Measurements from ENCODE around the gene RNF44. TPM values are rescaled to one million over a fixed set of nuclear protein-coding genes. Genes with fewer than 3 reads are reported as not detected.
A peak's percentile ranks its signal among the peaks of the same experiment; 100 is the strongest.

The RNF44 gene
- total RNA-seq, 2 donors from 2014 or later = 228 to 288 TPM

DNA sequence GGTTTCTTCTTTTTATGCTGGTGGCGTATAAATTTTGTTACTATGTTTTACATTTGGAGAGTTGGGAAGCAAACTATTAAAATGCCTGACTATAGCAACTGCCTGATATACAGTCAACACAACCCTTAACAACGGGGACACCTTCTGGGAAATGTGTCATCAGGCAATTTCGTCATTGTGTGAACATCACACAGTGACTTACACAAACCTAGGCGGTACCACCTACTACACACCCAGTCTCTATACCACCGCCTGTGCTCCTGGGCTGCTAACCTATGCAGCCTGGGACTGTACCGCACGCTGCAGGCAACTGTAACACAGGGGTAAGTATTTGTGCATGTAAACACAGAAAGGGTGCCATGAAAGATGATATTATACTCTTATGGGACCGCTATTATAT is 10.6 kb upstream of the RNF44 start:
- DNase-seq = no peak
- peaks cover 24% of the 10 kb centered on the region for H3K4me1 Mint-ChIP-seq
- no peaks in the 10 kb centered on the region for H3K36me3 Mint-ChIP-seq (ENCODE audit: low read depth)
- no peak overlapping the region for H3K4me3 Mint-ChIP-seq
- H3K27ac Mint-ChIP-seq = peak overlapping the region; percentile 95
- H3K9me3 ChIP-seq (ENCODE audit: control insufficient read depth, low read length, poor library complexity, severe bottlenecking) = no peaks in the 10 kb centered on the region
- no peaks in the 10 kb centered on the region for H3K27me3 Mint-ChIP-seq
- peak; percentile 45 for ATAC-seq

DNA sequence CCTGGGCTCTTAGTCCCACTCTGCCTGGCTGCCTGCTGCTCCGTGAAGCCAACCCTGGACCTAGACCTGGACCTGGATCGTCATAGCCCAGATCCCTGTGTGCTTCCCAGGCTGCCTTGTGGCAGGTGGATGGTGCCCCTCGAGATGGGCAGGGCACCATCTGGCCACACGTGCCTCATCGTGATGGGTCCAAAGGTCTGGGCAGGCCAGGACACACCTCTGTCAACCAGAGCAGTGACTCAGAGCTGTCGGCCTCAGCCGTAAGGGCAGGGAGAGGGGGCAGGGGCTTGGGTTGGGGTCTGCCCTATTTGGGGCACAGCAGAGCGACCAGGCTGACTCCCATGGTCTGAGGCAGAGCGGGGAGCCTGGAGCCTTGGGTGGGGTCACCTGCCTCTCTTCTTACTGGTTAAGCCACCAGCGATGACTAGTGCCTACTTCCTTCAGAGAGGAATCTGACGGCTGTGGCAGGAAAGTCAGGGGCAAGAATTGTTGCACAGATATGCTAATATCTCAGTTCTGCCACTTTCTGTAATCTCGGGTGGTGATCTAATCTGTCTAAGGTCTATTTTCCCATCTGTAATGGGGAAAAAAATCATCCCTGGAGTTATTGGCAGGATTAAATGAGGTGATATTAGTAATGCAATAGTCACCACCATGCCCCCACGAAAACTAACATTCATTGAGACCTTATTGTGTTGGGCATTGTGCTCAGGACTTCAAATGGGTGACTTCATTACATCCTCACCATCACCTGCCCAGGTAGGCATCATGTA is 8.7 kb upstream of the RNF44 start:
- no peak for ATAC-seq
- DNase-seq = no peak
- no peaks in the 10 kb centered on the region for H3K36me3 Mint-ChIP-seq (ENCODE audit: low read depth)
- no peaks in the 10 kb centered on the region for H3K9me3 ChIP-seq (ENCODE audit: control insufficient read depth, low read length, poor library complexity, severe bottlenecking)
- H3K27me3 Mint-ChIP-seq = no peaks in the 10 kb centered on the region
- peak overlapping the region; percentile 95 for H3K27ac Mint-ChIP-seq
- H3K4me1 Mint-ChIP-seq = peaks cover 30% of the 10 kb centered on the region
- no peak overlapping the region for H3K4me3 Mint-ChIP-seq

DNA sequence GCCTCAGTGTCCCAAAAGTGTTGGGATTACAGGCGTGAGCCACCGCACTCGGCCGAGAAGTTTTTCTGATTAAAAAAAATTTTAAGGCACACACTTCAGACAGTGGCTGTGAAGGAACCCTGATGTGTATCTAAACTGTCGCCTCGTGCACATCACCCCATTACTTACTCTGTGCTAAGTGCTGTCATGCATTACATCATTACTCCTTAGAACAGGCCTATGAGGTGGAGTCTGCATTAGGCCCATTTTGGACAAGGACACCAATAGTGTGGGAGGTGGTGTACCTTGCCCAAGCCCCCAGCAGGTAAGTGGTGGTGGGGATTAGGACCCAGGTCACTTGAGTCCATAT is 8.2 kb upstream of the RNF44 start:
- ATAC-seq = no peak
- peaks cover 32% of the 10 kb centered on the region for H3K4me1 Mint-ChIP-seq
- no peaks in the 10 kb centered on the region for H3K36me3 Mint-ChIP-seq (ENCODE audit: low read depth)
- no peak for DNase-seq
- no peaks in the 10 kb centered on the region for H3K9me3 ChIP-seq (ENCODE audit: control insufficient read depth, low read length, poor library complexity, severe bottlenecking)
- no peaks in the 10 kb centered on the region for H3K27me3 Mint-ChIP-seq
- no peak overlapping the region for H3K4me3 Mint-ChIP-seq
- peak overlapping the region; percentile 95 for H3K27ac Mint-ChIP-seq

DNA sequence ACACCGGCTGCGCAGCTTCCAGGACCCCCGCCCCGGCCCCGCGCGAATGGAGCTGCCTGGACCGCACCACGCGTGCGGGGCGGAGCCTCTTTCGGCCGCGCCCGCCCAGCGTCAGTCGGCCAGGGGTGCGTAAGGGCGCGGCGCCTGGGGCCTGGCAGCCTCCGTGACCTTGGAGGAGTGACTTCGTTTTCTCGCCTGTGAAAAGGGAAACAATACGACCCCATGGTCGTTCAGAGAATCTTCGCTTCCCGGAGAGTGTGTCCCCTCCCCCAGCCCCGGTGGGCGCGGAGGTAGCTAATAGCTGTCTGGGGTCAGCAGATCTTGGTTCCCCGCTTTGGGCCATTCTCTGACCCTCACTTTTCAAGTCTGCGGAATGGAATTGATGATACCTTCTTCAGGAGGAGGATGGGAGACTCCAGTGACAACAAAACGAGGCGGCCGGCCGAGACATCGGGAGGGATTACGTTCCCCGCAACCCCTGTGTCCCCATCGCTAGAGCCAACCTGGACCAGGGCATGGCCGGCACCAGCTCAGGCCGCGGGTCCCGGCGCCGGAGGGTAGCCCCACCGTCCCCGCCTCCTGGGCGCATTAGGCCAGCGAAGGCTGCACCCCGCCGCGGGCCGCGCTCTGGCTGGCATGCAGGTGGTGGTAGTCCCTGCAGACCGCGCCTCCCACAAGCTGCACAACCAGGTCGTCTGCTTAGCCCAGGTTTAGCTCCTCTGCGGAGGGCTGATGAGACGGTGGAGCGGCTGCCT is 6.4 kb upstream of the RNF44 start:
- H3K9me3 ChIP-seq (ENCODE audit: control insufficient read depth, low read length, poor library complexity, severe bottlenecking) = no peaks in the 10 kb centered on the region
- ATAC-seq (peak; percentile 77), DNase-seq (peak; percentile 57 to 67 (median 66))
- Mint-ChIP-seq H3K4me1 (peaks cover 41% of the 10 kb centered on the region), H3K27me3 (no peaks in the 10 kb centered on the region), H3K4me3 (peak overlapping the region; percentile 92), H3K36me3 (ENCODE audit: low read depth) (no peaks in the 10 kb centered on the region), H3K27ac (peak overlapping the region; percentile 95)

DNA sequence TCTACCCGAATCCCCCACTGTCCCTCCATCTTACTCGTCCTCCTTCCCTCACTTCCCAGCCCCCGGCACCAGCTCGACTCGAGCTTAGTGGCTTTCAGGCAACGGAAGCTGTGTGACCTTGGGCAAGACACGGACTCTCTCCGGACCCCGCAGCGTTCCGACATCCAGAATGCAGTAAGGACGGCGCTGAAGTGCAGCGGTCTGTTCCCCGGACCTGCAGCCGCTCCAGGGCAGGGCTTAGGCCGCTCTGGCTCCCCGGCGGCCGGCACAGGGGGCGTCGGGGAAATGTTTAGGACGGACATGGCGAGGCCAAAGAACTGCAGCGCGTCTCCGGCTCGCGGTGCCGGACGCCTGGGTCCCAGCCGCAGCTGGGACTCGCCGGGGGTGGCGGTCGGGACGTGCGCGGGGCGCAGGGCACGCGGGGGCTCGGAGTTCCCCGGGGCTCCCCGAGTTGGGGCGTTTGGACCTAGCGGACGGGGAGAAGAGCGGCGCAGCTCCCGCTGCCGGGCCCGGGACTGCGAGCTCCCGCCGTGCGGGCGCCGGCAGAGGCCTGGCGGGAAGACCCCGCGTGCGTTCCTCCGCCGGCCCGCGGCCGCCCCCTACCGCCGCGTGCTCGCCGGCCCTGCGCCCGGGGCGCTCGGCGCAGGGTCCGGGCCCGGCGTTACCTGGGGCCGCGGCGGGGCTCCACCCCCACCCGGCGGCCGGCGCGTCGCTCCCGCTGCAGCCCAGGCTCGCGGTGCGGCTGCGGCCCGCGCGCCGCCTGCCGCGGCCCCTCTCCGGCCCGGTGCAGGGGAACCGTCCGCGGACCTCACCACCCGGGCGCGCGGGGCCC is 5.6 kb upstream of the RNF44 start:
- DNase-seq (peak; percentile 27 to 48 (median 44)), ATAC-seq (peak; percentile 35)
- peaks cover 47% of the 10 kb centered on the region for H3K4me1 Mint-ChIP-seq

DNA sequence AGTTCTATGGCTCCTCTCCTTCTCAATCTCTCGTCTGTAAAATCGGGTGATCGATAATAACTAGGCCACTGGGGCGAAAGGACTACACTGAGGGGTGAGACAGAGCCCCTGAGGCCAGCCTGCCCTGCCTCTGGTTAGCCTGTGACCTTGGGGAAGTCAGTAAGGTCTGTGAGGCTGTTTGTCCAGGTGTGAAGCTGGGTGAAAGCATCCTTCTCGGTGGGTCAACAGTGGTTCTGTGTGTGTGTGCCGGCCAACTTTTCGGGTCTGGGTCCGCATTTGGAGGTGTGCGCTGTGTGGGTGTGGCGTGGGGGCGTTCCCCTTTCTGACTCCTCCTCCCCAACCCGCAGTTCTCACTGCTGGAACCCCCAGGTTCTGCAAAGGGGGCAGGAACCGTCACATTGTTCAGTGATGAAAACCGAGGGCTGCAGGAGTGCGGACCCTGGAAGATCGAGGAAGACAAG is 5.0 kb upstream of the RNF44 start:
- no peaks in the 10 kb centered on the region for H3K36me3 Mint-ChIP-seq (ENCODE audit: low read depth)
- DNase-seq (peak; percentile 45 to 62 (median 58)), ATAC-seq (no peak)
- peaks cover 47% of the 10 kb centered on the region for H3K4me1 Mint-ChIP-seq
- H3K9me3 ChIP-seq (ENCODE audit: control insufficient read depth, low read length, poor library complexity, severe bottlenecking) = no peaks in the 10 kb centered on the region
- peak overlapping the region; percentile 92 for H3K4me3 Mint-ChIP-seq
- H3K27ac Mint-ChIP-seq = peak overlapping the region; percentile 97
- no peaks in the 10 kb centered on the region for H3K27me3 Mint-ChIP-seq

More for the DNA sequence above, 5.6 kb upstream of the RNF44 start:
- peak overlapping the region; percentile 92 for H3K4me3 Mint-ChIP-seq
- peak overlapping the region; percentile 97 for H3K27ac Mint-ChIP-seq
- H3K36me3 Mint-ChIP-seq (ENCODE audit: low read depth) = no peaks in the 10 kb centered on the region
- no peaks in the 10 kb centered on the region for H3K9me3 ChIP-seq (ENCODE audit: control insufficient read depth, low read length, poor library complexity, severe bottlenecking)
- H3K27me3 Mint-ChIP-seq = no peaks in the 10 kb centered on the region

DNA sequence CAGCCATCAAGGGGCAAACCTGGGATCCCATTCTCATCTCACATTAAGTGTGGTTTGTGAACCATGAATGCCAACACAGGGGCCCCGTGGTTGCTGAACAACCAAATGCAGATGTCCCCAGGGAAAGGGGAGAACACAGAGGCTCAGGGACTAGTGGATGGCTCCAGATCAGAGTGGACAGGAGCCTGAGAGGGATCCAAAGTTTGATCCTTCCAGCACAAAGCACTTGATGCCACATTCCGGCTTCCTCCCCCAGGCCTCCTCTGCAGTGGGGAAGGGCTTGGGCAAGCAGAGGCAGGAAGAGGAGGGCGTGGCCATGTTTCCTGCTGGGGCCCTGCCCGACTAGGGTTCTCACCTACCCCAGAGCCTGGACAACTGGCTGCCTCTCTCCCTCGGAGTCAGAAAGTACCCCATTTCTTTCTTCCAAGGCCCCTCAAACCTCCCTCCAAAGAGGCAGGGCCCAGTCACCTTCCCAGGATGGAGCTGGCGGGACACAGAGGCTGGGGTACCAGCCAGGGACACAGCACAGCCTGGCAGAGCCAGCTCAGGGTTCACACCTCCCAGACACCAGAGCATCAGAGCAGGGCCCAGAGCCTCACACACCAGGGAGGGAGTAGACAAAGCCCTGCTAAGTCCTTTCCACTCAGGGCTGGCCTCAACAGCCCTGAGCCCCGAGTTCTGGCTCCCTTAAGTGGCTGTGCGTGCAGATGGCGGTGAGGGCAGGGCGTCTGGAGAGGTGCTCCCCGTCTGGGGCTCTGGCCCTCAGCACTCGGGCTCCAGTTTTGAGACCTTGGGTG is 4.3 kb upstream of the RNF44 start:
- no peaks in the 10 kb centered on the region for H3K9me3 ChIP-seq (ENCODE audit: control insufficient read depth, low read length, poor library complexity, severe bottlenecking)
- Mint-ChIP-seq H3K27me3 (no peaks in the 10 kb centered on the region), H3K27ac (peak overlapping the region; percentile 97), H3K4me1 (peaks cover 47% of the 10 kb centered on the region), H3K4me3 (peak overlapping the region; percentile 92), H3K36me3 (ENCODE audit: low read depth) (no peaks in the 10 kb centered on the region)
- ATAC-seq = no peak
- peak; percentile 46 to 60 (median 58) for DNase-seq

DNA sequence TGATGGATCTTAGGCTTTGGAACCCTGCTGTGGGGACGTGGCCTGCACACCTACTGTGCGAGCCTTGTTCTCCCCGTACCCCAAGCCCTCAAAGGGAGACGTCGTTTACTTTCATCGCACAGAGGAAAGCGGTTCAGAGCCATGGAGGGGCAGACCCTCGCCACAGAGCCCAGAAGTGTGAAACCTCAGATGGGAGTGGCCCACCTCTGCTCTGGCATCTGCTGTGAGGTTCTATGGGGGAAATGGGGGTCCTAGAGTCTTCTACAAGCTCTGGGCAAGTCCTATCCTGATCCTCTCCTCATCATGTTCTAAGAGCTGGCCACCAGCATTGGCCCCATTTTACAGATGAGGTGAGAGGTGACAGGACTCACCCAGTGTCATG is 3.7 kb upstream of the RNF44 start:
- Mint-ChIP-seq H3K27me3 (no peaks in the 10 kb centered on the region), H3K27ac (peak overlapping the region; percentile 97), H3K4me3 (peak overlapping the region; percentile 92), H3K36me3 (ENCODE audit: low read depth) (no peaks in the 10 kb centered on the region), H3K4me1 (peaks cover 47% of the 10 kb centered on the region)
- DNase-seq = no peak
- no peaks in the 10 kb centered on the region for H3K9me3 ChIP-seq (ENCODE audit: control insufficient read depth, low read length, poor library complexity, severe bottlenecking)
- no peak for ATAC-seq

DNA sequence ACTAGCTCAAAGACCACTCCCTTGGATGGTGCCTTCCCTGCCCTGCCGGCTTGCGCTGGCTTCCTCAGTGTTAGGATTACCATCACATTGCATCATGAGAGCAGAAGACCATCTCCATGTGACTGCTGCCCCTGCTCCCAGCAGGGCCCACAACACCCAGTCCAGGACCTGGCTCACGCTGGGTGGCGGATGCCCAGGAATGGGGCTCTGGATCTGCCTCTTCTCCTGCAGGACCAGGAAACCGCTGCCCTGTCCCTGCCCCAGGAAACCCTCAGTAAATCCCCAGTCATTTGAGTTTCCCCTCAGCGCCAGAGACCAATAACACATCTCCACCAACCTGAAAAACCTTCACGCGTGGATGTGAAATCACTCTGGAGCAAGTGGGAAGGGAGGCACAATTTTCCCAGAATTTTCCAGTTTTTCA is 3.3 kb upstream of the RNF44 start:
- H3K9me3 ChIP-seq (ENCODE audit: control insufficient read depth, low read length, poor library complexity, severe bottlenecking) = no peaks in the 10 kb centered on the region
- H3K36me3 Mint-ChIP-seq (ENCODE audit: low read depth) = peaks cover 3% of the 10 kb centered on the region
- H3K4me1 Mint-ChIP-seq = peaks cover 49% of the 10 kb centered on the region
- no peak for DNase-seq
- ATAC-seq = no peak
- peak overlapping the region; percentile 92 for H3K4me3 Mint-ChIP-seq
- H3K27ac Mint-ChIP-seq = peak overlapping the region; percentile 97
- no peaks in the 10 kb centered on the region for H3K27me3 Mint-ChIP-seq

DNA sequence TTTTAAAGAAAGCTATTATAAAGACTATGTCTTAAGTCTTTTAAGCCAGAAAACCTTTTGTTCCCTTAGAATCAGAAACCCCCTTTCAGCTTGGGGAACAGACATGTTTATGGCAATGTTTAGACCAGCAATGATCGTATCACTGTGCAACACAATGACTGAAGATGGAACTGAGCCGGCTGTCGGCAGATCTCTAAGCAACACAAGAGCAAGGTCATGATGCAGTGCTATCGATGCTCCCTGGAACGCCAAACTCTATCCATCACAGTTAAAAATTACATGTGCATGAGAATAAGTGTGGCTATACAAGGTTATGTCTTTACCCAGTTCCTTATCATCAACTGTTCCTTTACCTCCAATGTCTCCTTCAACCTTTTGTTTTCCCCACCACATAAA is 1.8 kb upstream of the RNF44 start:
- DNase-seq (no peak), ATAC-seq (no peak)
- Mint-ChIP-seq H3K36me3 (ENCODE audit: low read depth) (peaks cover 3% of the 10 kb centered on the region), H3K4me1 (peaks cover 56% of the 10 kb centered on the region), H3K4me3 (no peak overlapping the region), H3K27ac (peak overlapping the region; percentile 97), H3K27me3 (no peaks in the 10 kb centered on the region)
- no peaks in the 10 kb centered on the region for H3K9me3 ChIP-seq (ENCODE audit: control insufficient read depth, low read length, poor library complexity, severe bottlenecking)

DNA sequence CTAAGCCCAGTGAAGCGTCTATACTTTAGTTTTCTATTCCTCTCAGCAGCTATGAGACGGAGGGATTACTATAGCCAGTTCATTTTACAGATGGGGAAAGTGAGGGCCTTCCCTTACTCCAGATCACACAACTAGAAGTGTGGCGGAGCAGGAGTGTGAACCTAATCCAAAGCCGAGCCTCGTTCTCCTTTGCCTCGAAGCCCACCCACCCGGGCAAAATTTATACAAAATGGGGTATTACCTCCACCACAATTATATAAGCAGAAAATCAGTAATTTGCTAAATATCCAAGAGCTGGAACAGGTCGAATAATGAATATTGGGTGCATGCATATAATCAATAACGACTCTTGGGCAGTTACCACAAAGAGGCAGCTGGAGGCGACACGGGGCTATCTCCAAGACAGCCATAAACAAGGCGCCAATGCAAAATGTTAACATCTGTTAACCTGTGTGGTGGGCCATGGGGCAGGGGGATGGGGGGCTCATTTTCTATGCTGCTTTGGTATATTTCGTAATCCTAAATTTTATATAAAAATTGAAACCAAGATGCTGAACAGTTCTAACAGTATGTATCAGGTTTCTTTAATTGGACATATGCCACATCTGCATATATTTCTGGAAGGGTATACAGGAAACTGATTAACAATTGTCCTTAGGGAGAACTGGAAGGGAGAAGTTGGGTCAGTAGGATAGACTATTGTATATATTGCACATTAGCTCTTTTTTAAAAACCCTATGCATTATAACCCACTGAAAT is 1.2 kb upstream of the RNF44 start:
- Mint-ChIP-seq H3K4me3 (peak overlapping the region; percentile 97), H3K27me3 (no peaks in the 10 kb centered on the region), H3K36me3 (ENCODE audit: low read depth) (peaks cover 3% of the 10 kb centered on the region), H3K27ac (peak overlapping the region; percentile 99), H3K4me1 (peaks cover 62% of the 10 kb centered on the region)
- no peaks in the 10 kb centered on the region for H3K9me3 ChIP-seq (ENCODE audit: control insufficient read depth, low read length, poor library complexity, severe bottlenecking)
- ATAC-seq = no peak
- DNase-seq = no peak
